HG02884 (cell line): ENCODE measurements around the gene ASTL.
"Not testable (repeated sequence)": the region's sequence is repeated elsewhere in the genome, so short reads cannot be mapped to it uniquely, and the experiment has no call there.

Experiments
- ATAC-seq: cut with Tn5 transposase; IDR thresholded peaks from one replicate; pipeline ENCODE4 v1.9.1; 2021; ENCODE audit warnings: mild to moderate bottlenecking, moderate library complexity; ENCODE audit not compliant: unreplicated experiment

Gene ASTL

DNA sequence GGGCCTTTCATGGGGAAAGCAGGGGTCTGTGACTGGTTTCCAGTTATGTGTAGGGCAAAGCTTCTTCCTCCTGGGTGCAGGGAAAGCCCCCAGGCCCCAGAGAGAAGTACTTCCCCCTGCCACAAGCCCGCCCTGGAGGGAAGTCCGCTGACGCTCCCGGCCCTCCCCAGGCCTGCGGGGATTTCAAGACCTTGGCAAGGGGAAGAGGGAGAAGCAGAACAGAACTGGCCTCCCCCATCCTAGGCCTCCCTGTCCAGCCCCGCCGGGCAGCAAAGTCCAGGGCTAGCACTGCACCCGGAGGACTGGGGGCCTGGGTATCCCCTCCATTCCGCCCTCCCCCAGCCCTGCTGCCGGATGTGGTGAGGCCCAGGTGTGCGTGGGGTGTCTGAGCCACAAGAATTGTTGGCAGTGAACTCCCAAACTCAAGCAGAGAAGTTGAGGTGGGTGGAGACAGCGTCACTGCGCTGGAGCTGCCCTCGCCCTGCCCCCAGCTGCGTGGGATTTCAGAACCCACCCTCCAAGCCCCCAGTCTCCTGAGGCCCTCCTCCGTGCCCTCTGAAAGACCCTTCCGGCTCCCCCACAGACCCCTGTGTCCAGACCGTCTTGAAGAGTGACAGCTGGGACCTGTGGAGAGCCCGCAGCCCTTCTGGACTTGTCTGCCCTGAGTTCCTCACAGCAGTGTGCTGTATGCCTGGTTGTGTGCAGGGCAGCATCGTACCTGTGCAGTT is 8.0 kb upstream of the ASTL start:
- peak; percentile 28 for ATAC-seq

DNA sequence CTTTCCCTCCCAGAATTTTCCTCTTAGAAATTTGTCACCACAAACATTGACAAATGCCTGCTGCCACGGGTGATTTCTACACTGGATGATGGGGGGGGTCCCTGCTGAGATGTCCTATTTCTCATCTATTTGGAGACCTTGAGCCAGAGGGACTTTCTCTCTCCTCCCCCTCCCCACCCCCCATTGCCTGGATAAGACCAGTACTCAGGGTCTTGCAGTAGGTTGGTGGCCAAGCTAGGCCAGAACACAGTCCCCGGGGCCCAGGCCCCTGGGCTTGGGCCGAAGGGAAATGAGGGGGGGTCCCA is 7.5 kb upstream of the ASTL start:
- no peak for ATAC-seq

DNA sequence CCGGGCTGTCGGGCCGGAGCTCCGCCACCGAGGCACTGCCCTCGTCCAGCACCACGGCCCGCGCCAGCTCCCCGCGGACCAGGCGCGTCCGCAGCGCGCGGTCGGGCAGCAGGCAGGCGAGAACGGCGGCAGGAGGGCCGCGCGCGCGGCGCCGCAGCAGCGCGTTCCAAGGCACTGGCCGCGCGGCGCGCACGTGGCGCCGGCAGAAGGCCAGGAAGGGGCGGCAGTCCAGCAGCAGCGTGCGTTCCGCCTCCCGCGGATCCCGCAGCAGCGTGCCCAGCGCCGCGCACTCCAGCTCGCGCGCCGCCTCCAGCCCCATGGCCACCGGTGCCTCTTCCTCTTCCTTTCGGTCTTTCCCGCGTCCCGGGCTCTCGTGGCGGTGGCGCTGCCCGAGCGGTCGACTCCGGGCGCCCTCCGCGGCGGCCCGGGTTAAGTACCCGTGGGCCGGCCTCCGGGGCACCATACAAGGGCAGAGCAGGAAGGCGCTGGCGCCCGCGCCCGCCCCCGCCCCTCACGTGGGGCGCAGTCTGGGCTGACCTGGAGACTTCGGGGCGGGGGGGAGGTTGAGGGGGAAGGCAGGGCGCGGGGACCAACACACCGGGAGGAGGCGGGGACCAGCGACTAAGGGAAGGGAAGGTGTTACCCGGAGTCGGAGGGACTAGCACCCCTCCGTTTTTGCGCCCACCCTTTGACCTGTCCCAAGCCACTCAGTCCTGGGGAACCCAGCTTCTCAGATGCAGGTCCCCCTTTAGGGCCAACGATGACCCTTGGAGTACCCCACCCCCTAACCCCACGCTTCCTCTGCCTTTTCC is 6.9 kb upstream of the ASTL start, which contains the start of gene DUSP2:
TSS of gene DUSP2 (minus strand) at position 405 of the 812 bp plus-strand sequence. CDS start at position 319, 86 bp downstream.
- ATAC-seq = peak; percentile 45

DNA sequence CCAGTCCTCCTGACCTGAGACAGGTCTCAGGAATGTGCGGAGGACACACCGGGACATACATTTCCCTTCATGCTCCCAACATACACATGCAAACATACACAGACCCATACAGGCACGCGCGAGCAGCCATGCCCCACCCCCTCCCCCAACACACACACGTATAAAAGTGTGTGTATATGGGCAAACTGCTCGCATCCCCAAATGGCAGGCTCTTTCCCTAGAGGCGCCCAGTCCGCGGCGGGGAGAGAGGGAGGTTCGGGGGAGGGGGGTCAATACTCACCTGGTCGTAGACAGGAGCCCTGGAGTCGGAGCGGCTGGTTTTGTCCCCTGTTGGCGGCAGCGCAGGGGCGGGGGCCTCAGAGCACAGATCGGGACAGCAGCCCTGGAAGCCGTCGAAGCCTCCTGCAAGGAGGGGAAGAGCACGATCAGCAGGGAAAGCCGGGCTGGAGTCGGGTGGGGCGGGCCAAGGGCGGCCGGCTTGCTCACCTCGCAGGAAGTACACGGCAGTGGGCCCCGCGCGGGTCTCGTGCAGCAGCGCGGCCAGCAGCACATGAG is 6.3 kb upstream of the ASTL start:
- ATAC-seq = no peak

DNA sequence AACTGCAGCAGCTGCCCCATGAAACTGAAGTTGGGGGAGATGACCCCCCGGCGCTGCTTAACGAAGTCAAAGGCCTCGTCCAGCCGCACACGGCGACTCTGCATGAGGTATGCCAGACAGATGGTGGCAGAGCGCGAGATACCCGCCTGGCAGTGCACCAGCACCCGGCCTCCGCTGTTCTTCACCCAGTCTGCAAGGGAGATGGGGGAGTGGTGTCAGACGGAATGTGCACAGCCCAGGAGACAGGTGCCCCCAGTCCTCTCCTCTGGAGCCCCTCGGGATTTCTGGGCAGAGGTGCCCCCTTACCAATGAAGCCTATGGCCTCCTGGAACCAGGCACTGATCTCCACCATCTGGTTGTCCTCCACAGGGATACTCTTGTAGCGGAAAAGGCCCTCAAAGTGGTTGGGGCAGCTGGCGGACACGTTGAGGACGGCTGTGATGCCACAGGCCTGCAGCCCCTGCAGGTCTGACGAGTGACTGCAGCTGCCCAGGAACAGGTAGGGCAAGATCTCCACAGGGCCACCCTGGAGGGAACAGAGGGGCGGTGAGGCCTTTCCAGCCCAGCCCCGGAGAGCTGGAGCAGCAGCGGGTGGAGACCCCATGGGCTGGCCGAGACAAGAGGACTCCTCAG is 5.7 kb upstream of the ASTL start:
- no peak for ATAC-seq

DNA sequence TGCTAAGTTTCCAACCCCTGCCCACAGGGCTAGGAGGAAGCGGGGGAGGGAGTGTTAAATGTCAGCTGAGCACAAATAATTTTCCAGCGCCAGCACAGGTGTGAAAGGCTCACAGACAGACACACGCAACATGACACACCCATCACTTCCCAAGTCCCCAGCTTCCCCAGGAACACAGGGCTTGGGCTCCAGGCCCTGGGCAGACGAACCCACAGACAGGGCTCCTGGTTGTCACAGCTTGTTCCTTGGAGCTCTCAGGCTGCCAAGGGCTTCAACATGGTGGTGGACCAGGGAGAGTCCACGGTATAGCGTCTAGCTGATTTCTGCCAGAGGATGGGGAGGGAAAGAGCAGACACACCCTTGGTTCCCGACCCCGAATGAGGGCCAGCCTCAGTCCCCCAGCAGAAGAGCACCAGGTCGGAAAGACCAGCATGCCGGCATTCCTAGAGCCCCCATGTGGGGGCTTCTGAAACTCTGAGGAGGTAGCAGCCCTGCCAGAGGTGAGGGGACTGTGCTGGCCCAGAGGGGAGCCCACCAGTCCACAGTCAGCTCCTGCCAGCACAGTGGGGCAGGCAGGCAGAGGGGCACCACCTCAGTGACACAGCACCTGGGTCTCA is 5.0 kb upstream of the ASTL start:
- no peak for ATAC-seq

DNA sequence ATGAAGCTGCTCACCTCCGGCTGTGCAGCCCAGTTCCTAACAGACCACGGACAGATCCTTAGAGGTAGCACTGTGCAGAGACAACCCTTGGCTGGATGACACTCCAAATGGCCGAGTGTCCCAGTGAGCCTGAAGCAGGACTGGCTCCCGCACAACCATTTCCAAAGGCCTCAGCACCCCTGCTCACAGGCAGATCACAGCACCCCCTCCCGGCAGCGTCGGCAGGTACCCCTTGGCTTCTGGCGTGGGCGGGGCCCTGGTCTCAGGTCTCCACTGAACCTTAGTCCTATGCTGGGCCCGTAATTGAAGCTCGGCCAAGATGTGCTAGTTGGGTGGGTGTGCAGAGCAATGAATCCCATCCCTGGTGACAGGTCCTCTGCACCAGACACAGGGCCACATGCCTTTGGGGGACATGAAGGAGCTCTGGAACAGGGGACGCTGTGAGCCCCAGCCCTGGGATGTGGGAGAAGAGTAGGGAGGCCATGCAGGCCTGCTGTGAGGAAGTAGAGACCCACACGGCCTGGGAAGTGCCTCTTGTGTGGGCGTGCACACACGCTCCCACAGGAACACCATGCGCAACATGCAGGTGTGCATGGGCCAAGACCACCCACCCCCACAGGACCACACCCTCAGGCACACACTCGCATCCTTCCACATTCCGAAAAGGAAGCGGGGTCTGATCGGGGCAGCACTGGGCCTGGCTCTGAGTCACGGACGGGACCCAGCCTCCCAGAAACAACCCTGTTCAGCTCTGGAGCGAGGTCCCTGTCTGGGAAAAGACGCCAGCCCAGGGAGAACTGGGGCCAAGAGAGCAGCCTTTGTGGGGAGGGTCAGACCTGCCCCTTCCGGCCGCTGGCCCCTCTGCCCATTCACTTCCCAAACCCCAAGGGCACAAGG is 4.2 kb upstream of the ASTL start:
- ATAC-seq = no peak

DNA sequence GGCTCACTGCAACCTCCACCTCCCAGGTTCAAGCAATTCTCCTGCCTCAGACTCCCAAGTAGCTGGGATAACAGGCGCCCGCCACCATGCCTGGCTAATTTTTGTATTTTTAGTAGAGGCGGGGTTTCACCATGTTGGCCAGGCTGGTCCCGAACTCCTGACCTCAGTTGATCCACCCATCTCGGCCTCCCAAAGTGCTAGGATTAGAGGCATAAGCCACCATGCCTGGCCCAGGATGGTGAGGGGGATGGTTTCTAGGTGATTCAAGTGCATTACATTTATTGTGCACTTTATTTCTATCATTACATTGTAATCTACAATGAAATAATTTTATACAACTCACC is 3.3 kb upstream of the ASTL start:
- ATAC-seq = not testable (repeated sequence)

DNA sequence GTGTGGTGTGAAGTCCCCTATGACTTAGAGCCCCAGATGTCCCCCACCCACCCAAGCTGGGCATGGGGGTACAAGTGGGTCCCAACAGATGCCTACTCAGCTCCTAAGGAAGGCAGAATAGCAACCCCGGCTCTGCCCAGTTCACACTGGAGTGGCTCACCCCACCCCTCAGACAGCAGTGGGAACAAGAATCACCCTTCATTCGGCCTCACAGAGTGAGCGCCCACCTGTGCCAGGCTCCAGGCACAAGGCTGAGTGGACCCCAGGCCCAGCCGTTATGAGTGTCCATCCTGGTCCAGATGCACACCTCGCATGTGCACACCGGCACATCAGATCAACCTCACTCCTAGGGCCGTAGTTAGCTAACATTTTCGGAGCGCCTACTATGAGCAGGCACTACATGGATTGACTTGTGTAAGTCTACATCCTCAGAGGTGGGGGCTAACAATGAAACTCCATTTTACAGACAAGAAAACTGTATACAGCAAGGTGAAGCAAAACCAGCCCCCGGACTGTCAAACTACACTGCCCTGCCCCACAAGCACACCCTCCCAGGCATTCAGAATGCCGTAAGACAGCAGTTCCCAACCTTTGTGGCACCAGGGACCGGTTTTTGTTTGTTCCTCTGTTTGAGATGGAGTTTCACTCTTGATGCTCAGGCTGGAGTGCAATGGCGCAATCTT is 2.8 kb upstream of the ASTL start:
- ATAC-seq = no peak

DNA sequence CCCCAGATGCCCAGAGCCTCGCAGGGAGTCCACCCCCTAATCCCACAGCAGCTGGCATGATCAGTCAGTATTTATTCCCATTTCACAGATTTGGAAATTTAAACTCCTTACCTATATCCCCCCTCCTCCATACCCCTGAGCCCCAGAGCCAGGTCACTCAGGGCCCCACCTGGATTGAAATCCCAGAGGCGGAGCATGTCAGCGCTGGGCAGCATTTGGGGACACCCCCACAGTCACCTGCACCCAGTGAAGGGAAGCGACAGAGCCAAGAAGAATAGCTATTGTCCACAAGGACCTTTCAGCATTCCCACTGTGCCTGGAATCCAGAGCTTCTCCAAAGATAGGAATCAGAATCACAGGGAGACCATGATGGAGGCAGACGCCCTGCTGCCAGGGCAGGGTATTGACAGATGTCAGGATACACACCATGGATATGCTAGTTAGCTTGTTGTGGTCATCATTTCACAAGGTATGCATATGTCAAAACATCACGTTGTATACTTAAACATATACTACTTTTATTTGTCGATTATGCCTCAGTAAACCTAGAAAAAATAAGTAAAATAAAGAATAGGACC is 968 bp upstream of the ASTL start:
- ATAC-seq = no peak

DNA sequence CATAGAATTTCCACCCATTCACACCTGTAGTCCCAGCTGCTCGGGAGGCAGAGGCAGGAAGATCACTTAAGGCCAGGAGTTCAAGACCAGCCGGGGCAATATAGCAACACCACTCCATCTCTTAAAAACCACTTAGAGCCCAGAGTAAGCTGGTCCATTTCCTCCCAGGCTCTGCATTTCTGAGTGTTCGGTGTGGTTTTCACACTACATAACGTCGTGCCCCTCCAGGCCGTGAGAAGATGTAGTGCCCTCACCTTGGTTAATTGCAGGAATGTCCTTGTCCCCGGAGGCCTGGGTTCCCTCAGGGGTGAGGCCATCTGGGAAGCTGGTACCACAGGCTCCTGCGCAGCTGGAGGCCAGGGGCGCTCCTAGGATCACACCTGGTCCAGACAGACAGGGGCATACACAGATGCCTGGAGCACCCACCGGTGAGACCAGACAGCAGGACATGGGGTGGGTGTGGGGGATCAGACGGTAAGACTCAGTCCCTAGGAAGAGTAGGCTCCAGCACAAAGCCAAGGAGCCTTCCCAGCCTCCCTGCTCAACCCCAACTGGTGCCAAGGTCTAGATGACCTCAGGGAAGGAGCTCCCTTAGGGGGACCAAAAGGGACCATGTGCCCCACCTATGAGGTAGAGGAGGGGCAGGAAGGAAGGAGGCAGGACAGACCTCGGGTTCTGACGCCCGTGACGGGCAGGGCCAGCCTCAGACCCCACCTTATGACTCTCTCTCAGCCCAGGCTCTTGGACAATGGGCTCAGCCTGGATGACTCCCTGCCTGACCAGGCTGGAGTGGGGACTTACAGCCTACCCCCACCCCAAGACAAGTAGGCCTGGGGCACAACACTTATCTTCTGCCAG is 752 bp downstream of the ASTL start:
- ATAC-seq = no peak

DNA sequence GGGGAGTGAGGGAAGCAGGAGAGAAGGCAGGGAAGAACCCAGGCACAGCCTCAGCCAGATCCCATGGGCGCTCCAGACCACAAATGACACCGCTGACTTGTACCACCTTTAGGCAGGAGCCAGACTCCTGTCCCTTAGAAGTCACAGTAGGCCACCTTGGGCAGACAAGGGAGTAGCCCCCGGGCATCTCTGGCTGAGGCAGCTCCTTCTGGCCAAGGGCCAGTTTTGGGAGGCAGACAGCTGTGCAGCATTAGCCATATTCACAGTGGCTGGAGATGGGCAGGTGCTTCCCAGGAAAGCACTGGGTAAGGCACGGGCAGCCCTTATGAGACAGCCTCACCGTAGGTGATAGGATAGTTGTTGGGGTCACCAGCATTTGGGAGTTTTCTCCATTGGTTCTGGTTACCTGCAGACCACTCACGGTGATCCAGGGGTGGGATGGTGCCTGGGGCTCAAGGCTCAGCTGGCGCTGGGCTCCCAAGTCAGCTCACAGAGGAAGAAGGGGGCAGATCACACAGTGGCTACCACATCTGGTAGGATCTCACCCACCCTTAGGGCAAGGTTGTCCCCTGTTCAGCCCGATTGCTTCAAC is 2.1 kb downstream of the ASTL start:
- no peak for ATAC-seq

DNA sequence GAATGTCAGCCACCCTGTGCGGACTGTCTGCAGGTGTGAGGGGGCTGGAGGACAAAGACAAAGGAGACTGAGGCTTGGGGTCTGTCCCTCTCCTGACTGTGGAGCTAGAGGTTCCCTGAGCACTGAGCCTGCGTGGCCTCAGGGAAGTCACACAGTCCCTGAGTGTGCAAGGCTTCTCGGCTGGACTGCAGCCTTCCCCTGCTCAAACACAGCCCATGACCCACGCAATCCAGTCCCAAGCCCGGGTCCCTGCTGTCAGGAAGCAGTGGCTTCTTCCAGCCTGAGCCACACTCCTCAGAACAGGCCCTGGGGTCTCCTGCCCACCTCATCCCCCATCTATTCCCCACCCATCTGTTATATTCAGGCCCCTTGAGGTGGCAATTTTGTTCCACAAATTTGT is 2.7 kb downstream of the ASTL start:
- no peak for ATAC-seq

DNA sequence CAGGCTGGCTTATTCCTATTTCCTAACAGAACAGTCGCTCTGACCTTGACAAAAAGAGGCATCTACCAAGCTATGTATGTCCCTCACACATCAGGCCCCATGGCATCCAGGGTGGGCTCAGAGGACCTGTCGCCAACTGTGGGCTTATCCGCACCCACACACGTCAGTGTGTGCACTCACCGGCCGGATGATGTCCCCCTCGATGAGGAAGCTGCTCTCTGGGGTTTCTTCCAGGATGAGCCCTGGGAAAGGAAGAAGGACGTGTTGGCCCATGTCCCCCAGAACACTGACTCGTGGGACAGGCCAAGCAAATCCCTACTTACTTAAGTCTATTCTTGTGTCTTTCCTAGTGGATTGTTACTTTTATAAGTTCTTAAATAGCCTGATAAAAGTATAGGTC is 3.1 kb downstream of the ASTL start:
- ATAC-seq = no peak

DNA sequence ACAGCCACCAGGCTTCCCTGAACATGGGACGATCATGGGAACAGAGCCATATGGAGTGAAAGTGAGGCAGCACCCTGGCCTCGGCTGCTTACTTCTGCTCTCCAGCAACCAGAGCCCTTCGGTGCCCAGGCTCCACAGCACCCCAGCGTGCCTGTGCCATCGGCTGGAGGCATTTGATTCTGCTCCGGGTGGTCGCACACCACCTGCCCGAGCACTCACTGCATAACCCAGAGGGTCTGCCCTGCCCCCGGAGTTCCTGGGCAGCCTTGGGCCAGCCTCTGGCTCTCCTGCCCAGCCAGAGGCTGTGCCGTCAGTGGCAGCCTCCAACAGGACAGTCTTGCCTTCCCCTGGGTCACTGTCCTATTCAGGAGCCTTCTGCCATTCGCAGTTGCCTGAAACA is 3.9 kb downstream of the ASTL start:
- no peak for ATAC-seq

DNA sequence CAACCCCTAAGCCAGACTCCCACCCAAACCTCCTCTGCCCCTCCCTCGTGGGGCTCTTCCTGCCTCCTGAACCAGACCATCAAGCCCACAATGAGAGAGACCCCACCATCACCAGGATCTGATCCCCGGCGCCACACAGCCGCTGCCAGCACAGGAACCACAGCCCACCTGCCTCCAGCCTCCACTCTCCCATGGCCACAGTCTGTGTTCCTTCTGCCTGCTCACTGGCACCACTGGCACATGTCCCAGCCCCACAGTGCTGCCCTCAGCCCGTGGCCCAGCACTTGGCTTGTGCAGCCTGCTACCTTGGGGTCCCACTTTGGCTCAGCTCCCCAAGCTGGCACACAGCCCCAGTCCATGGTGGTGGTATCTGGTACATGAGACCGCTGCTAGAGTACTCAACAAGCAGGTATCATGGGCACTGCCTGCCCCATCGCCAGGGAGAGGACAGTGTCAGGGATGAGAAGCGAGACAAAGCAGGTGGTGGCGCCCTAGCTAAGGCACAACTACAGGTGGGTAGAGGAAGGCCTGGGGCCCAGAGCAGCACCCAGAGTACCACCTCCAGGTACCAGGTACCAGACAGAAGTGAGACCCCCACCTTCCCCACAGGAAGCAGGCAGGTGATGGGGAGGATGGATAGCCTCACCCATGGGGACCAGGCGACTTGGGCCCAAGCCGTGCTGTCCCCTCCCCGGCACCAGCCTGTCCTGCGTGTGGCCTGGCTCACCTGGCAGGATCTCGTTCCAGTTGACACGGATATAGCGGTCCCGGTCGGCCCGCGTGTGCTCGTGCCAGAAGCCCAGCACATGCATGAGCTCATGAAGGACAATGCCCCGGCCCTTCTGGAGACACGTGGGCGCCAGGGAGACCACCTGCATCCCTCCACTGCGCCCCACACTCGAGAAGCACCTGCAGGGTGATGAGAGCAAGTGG is 6.2 kb downstream of the ASTL start:
- no peak for ATAC-seq

DNA sequence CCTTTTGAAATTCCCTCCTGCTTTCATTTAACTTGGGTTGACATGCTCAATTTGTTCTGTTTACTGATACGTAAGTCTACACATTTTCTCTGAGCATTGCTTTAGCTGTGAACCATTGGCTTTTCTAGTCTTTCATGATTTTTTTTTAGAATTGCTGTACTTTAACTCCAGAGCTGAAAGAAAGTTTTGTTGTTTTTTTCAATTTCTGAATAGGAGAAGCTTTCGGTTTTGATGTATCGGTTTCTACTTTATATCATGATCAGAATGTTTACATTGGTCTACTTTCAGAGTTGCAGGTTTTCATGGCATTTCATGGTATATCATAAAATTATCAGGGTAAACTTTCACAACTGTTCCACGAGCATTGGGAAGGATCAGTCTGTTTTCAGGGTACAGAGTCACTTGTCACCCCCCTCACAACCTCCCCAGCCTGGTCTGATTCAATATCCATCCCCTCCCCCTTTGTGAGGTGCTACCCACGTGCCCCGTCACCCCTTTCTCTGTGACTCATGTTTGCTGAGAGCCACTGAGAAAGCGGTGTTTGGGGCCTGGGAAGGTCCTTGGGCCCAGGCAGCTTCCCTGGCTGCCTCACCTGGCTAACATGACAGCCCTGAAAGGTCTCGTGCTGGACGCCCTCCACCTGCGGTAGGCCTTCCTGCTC is 7.0 kb downstream of the ASTL start:
- ATAC-seq = no peak
